Ascending aorta (tissue), 2 donors: ENCODE measurements around the gene LRP1-AS. TPM values are rescaled to one million over a fixed set of nuclear protein-coding genes. Genes with fewer than 3 reads are reported as not detected.

Experiments
- DNase-seq, 2 donors: peaks; one replicate each; pipeline ENCODE4 v3.0.0-alpha.2; 2019; ENCODE audit warnings: low spot score in 2 of 2
- H3K27ac ChIP-seq, 2 donors: fragments of 200-600 bp; sonication (generic); one replicate each; pipeline ENCODE4 v1.5.1; 2016 to 2017; ENCODE audit warnings: mild to moderate bottlenecking in 1 of 2
- H3K27me3 ChIP-seq: fragments of 200-600 bp; sonication (generic); one replicate; pipeline ENCODE4 v1.5.1; 2017
- H3K36me3 ChIP-seq, 2 donors: fragments of 200-600 bp; sonication (generic); one replicate each; pipeline ENCODE4 v1.5.1; 2016
- H3K4me1 ChIP-seq, 2 donors: fragments of 200-600 bp; sonication (generic); one replicate each; pipeline ENCODE4 v1.5.1; 2016 to 2017; ENCODE audit warnings: mild to moderate bottlenecking in 1 of 2
- H3K4me3 ChIP-seq, 2 donors: fragments of 200-600 bp; sonication (generic); one replicate each; pipeline ENCODE4 v1.5.1; 2016 to 2017; ENCODE audit warnings: mild to moderate bottlenecking in 1 of 2
- H3K9me3 ChIP-seq, 2 donors: fragments of 200-600 bp; sonication (generic); one replicate each; pipeline ENCODE4 v1.5.1; 2016
- CTCF ChIP-seq, 3 experiments: fragments of 200-600 bp in 2 of 3; fragments of 450-650 bp in 1 of 3; sonication (generic) in 2 of 3; IDR thresholded peaks; one replicate each; pipeline ENCODE4 v1.5.1; 2016 to 2019; ENCODE audit warnings: antibody characterized with exemption in 3 of 3, mild to moderate bottlenecking in 1 of 3, moderate library complexity in 1 of 3
- intact Hi-C: fragments of 100-400 bp; cut with DNase I; formaldehyde crosslinking; loops from one replicate; pipeline ENCODE4 v1.15.1; 2023
- total RNA-seq: library from RNA; depleted of rRNA; stranded (reverse); fragments of >200 nt; gene quantifications from one replicate; pipeline ENCODE4 v1.1.0, GENCODE V29; 2016

The LRP1-AS gene
- total RNA-seq, 1 donor from 2014 or later = not detected

GRCh38 chr12:57164454-57164853, 17.0 kb upstream of the LRP1-AS start:
- TF ChIP-seq CTCF (IDR thresholded peaks at IDR 0.05) = no peak
- no peak overlapping the region for H3K27ac ChIP-seq
- no peaks in the 10 kb centered on the region for H3K27me3 ChIP-seq
- H3K4me1 ChIP-seq = no peaks in the 10 kb centered on the region
- H3K36me3 ChIP-seq = peaks cover 85 to 99% of the 10 kb centered on the region in 2 donors
- intact Hi-C loops = no loop called here
- DNase-seq = no peak
- H3K4me3 ChIP-seq = no peak overlapping the region
- no peaks in the 10 kb centered on the region for H3K9me3 ChIP-seq

DNA sequence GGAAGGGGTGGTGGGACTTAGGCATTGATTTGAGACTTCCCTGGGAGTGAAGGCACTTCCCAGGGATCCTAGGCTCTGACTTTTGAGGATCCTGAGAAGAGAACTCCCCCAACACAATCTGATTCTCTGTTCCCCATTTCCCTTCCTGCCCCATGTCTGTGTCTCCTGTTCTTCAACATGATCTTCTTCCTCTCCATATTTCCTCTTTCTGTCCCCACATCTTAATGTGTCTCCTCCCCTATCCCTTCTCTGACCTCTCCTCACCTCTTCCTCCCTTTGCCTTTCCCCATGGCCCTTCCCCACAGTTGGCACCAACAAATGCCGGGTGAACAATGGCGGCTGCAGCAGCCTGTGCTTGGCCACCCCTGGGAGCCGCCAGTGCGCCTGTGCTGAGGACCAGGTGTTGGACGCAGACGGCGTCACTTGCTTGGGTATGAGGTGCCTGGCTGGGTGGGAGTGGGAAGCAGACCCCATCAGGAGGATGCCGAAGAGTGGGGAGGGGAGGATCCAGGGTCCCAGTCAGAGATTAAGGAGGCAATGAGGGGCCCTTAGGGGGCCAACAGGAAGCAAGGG, 15.2 kb upstream of the LRP1-AS start:
- Histone ChIP-seq H3K27ac (no peak overlapping the region), H3K4me3 (no peak overlapping the region), H3K36me3 (peaks cover 81 to 98% of the 10 kb centered on the region in 2 donors), H3K27me3 (no peaks in the 10 kb centered on the region), H3K4me1 (peaks cover 6 to 9% of the 10 kb centered on the region in 2 donors), H3K9me3 (no peaks in the 10 kb centered on the region)
- intact Hi-C loops = no loop called here
- DNase-seq = no peak
- no peak for TF ChIP-seq CTCF (IDR thresholded peaks at IDR 0.05)

DNA sequence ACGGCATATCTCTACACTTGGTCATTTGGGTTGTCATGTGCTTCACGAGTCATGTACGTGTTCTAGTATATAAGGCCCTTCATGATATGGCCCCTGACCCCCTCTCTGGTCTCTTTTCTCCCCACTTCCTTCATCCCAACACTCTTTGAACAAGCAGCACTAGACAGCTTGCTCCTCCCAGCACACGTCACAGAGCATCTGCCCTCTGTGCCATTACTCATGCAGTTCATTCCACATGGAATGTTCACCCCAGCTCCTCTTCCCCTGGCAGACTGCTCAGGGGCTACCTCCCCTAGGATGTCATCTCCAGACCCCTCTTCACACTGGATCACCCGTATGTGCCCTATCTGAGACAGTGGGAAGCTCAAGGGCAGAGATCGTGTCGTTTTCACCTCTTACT, 14.1 kb upstream of the LRP1-AS start:
- peaks cover 6 to 9% of the 10 kb centered on the region in 2 donors for H3K4me1 ChIP-seq
- intact Hi-C loops = no loop called here
- no peak overlapping the region for H3K4me3 ChIP-seq
- no peaks in the 10 kb centered on the region for H3K9me3 ChIP-seq
- peaks cover 81 to 98% of the 10 kb centered on the region in 2 donors for H3K36me3 ChIP-seq
- DNase-seq = no peak
- no peaks in the 10 kb centered on the region for H3K27me3 ChIP-seq
- no peak overlapping the region for H3K27ac ChIP-seq
- TF ChIP-seq CTCF (IDR thresholded peaks at IDR 0.05) = no peak

- H3K4me3 ChIP-seq = no peak overlapping the region
- H3K27me3 ChIP-seq = no peaks in the 10 kb centered on the region
- peaks cover 81 to 98% of the 10 kb centered on the region in 2 donors for H3K36me3 ChIP-seq
- H3K4me1 ChIP-seq = peaks cover 6 to 9% of the 10 kb centered on the region in 2 donors
- no peak overlapping the region for H3K27ac ChIP-seq
- no peaks in the 10 kb centered on the region for H3K9me3 ChIP-seq
- DNase-seq = no peak
- TF ChIP-seq CTCF (IDR thresholded peaks at IDR 0.05) = no peak
- intact Hi-C loops = no loop called here
Measured at GRCh38 chr12:57160741-57161140, 13.3 kb upstream of the LRP1-AS start.

GRCh38 chr12:57160040-57160439, 12.6 kb upstream of the LRP1-AS start:
- peaks cover 84 to 98% of the 10 kb centered on the region in 2 donors for H3K36me3 ChIP-seq
- H3K4me1 ChIP-seq = peaks cover 6 to 9% of the 10 kb centered on the region in 2 donors
- intact Hi-C loops = no loop called here
- no peak overlapping the region for H3K4me3 ChIP-seq
- no peak for DNase-seq
- H3K9me3 ChIP-seq = no peaks in the 10 kb centered on the region
- H3K27me3 ChIP-seq = no peaks in the 10 kb centered on the region
- TF ChIP-seq CTCF (IDR thresholded peaks at IDR 0.05) = no peak
- H3K27ac ChIP-seq = peak overlapping the region in 1 of 2 donors; percentile 26

DNA sequence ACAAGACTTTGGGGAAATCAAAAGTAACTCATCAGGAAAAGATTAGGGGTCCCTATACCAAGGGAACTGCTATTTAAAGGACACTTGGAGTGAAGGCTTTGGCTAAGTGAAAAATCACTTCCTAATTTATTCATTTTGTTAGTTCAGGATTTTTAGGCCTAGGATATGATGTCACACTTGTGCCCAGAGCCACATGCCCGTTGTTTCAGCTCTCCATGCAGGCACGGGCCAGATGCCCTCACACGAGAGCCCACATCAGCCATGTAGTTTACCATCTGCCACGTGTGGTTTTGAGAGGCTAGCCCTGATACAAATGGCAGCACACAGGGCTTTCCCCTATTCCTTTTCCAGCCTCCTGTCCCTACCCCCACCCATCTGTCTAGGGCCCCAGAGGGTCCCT, 11.9 kb upstream of the LRP1-AS start:
- intact Hi-C loops = no loop called here
- H3K36me3 ChIP-seq = peaks cover 86 to 98% of the 10 kb centered on the region in 2 donors
- no peak for TF ChIP-seq CTCF (IDR thresholded peaks at IDR 0.05)
- H3K4me3 ChIP-seq = no peak overlapping the region
- no peaks in the 10 kb centered on the region for H3K27me3 ChIP-seq
- DNase-seq = no peak
- peaks cover 6 to 9% of the 10 kb centered on the region in 2 donors for H3K4me1 ChIP-seq
- peak overlapping the region in 1 of 2 donors; percentile 26 for H3K27ac ChIP-seq
- H3K9me3 ChIP-seq = no peaks in the 10 kb centered on the region
